ENCODE results near the gene TRIM46.

GRCh38 chr1:155186067-155186793 lies 12.6 kb downstream of the TRIM46 start:
- TF ChIP-seq EZH2phosphoT487 (IDR thresholded peaks at IDR 0.05; ENCODE audit: low read length): no peak
- TF ChIP-seq CTCF (IDR thresholded peaks at IDR 0.05; ENCODE audit: low read length): no peak
- no peak for TF ChIP-seq EZH2 (optimal IDR thresholded peaks at IDR 0.05; ENCODE audit: low read depth, low read length)
